H1 (cell line): ENCODE results near the gene LRBA. TPM values are rescaled to one million over a fixed set of nuclear protein-coding genes. Genes with fewer than 3 reads are reported as not detected.

Source experiments
- CTCF ChIA-PET: fragments of 300-600 bp; sonication (Branson Sonifier 250); formaldehyde crosslinking; loops from one replicate; lab custom pipeline; 2021; ENCODE audit not compliant: partially characterized antibody; lab: Charles Lee
- POLR2A ChIA-PET: fragments of 300-600 bp; sonication (Branson Sonifier 250); formaldehyde crosslinking; loops from one replicate; lab custom pipeline; 2021; ENCODE audit warnings: inconsistent platforms; ENCODE audit not compliant: partially characterized antibody; lab: Charles Lee
- DNase-seq, 2 experiments: peaks; one replicate each; pipeline versions ENCODE4 v3.0.0 to v3.0.0-alpha.2; 2010 to 2022; ENCODE audit warnings: low spot score in 2 of 2, low read depth in 1 of 2, mixed read lengths in 1 of 2
- FAIRE-seq: peaks from 2 replicates; lab custom pipeline; 2011; peaks lifted over from hg19 to GRCh38; lab: Jason Lieb, UNC
- H2AFZ ChIP-seq: 2 replicates; pipeline ENCODE4 v1.8.1; 2012; ENCODE audit warnings: low read length, inconsistent platforms
- H2AK5ac ChIP-seq: 2 replicates; pipeline ENCODE4 v1.6.1; 2013; ENCODE audit warnings: low read depth, low read length
- H2BK120ac ChIP-seq: replicated peaks from 2 replicates; pipeline ENCODE3; 2013; ENCODE audit warnings: low read depth, low read length, inconsistent platforms
- H2BK12ac ChIP-seq: 2 replicates; pipeline ENCODE4 v1.6.1; 2013; ENCODE audit warnings: low read depth, low read length
- H2BK15ac ChIP-seq: 2 replicates; pipeline ENCODE4 v1.6.1; 2013; ENCODE audit warnings: low read length
- H2BK20ac ChIP-seq: 2 replicates; pipeline ENCODE4 v1.6.1; 2013; ENCODE audit warnings: low read length
- H2BK5ac ChIP-seq: 2 replicates; pipeline ENCODE4 v1.6.1; 2013; ENCODE audit warnings: low read depth, low read length
- H3K14ac ChIP-seq: 2 replicates; pipeline ENCODE4 v1.6.1; 2013; ENCODE audit warnings: inconsistent platforms; ENCODE audit not compliant: insufficient read length
- H3K18ac ChIP-seq: 2 replicates; pipeline ENCODE4 v1.6.1; 2013; ENCODE audit warnings: low read length; ENCODE audit errors: extremely low read depth
- H3K23ac ChIP-seq: 2 replicates; pipeline ENCODE4 v1.6.1; 2013; ENCODE audit warnings: inconsistent platforms; ENCODE audit not compliant: insufficient read length
- H3K23me2 ChIP-seq: 2 replicates; pipeline ENCODE4 v1.6.1; 2013; ENCODE audit warnings: low read depth, low read length
- H3K27ac ChIP-seq: 2 replicates; pipeline ENCODE4 v1.6.1; 2011; ENCODE audit warnings: low read depth, low read length, inconsistent platforms
- H3K27me3 ChIP-seq, 4 experiments: replicated peaks in 1 of 4; 1 replicate in 1 of 4; 2 replicates in 3 of 4; pipeline versions ENCODE4 v1.6.1 to v1.8.1; 2011 to 2013; ENCODE audit warnings: low read length in 3 of 4, mild to moderate bottlenecking in 3 of 4, inconsistent platforms in 2 of 4, mixed read lengths in 2 of 4, moderate library complexity in 1 of 4; ENCODE audit not compliant: control insufficient read depth in 3 of 4, insufficient read depth in 3 of 4; ENCODE audit errors: extremely low read depth in 1 of 4
- H3K36me3 ChIP-seq, 4 experiments: 2 replicates each; pipeline versions ENCODE4 v1.6.1 to v1.8.1; 2011 to 2013; ENCODE audit warnings: mild to moderate bottlenecking in 4 of 4, low read length in 3 of 4, moderate library complexity in 2 of 4, control low read depth in 1 of 4, inconsistent platforms in 1 of 4; ENCODE audit not compliant: insufficient read depth in 4 of 4, control insufficient read depth in 2 of 4
- H3K4ac ChIP-seq: replicated peaks from 2 replicates; pipeline ENCODE3; 2013; ENCODE audit warnings: low read length, low read depth, mixed read lengths, inconsistent platforms; ENCODE audit not compliant: insufficient read length
- H3K4me1 ChIP-seq, 4 experiments: replicated peaks in 1 of 4; 1 replicate in 1 of 4; 2 replicates in 3 of 4; pipeline versions ENCODE4 v1.6.1 to v1.8.1; 2011 to 2013; ENCODE audit warnings: low read length in 3 of 4, inconsistent platforms in 2 of 4, mixed read lengths in 1 of 4; ENCODE audit not compliant: insufficient read depth in 4 of 4, control insufficient read depth in 3 of 4
- H3K4me2 ChIP-seq, 2 experiments: 2 replicates each; pipeline versions ENCODE4 v1.6.1 to v1.8.1; 2011 to 2013; ENCODE audit warnings: low read depth in 2 of 2, low read length in 2 of 2, control low read depth in 1 of 2, inconsistent platforms in 1 of 2, mild to moderate bottlenecking in 1 of 2; ENCODE audit not compliant: insufficient read depth in 1 of 2
- H3K4me3 ChIP-seq, 4 experiments: fragments of 200-600, 300-600 bp in 1 of 4; sonication (generic), shearing (Covaris generic), sonication (Bioruptor Twin) in 1 of 4; 2 replicates each; pipeline versions ENCODE4 v1.5.1 to v1.8.1; 2011 to 2016; ENCODE audit warnings: low read length in 4 of 4, low read depth in 3 of 4, control low read depth in 2 of 4, inconsistent platforms in 2 of 4, mild to moderate bottlenecking in 2 of 4, mixed read lengths in 1 of 4, moderate library complexity in 1 of 4; ENCODE audit not compliant: insufficient read depth in 2 of 4; ENCODE audit errors: extremely low read depth in 1 of 4
- H3K56ac ChIP-seq: replicated peaks from 2 replicates; pipeline ENCODE3; 2013; ENCODE audit warnings: low read depth, mild to moderate bottlenecking, mixed read lengths, low read length, inconsistent platforms; ENCODE audit not compliant: insufficient read length
- H3K79me1 ChIP-seq: 2 replicates; pipeline ENCODE4 v1.6.1; 2013; ENCODE audit warnings: low read depth, low read length, control low read depth
- H3K79me2 ChIP-seq, 2 experiments: 2 replicates each; pipeline versions ENCODE4 v1.6.1 to v1.8.1; 2012 to 2013; ENCODE audit warnings: low read length in 2 of 2, mild to moderate bottlenecking in 2 of 2, inconsistent platforms in 1 of 2; ENCODE audit not compliant: insufficient read depth in 2 of 2, control insufficient read depth in 1 of 2
- H3K9ac ChIP-seq, 4 experiments: replicated peaks in 1 of 4; 1 replicate in 1 of 4; 2 replicates in 3 of 4; pipeline versions ENCODE4 v1.6.1 to v1.8.1; 2011 to 2013; ENCODE audit warnings: low read depth in 3 of 4, low read length in 3 of 4, control low read depth in 2 of 4, mild to moderate bottlenecking in 2 of 4, moderate library complexity in 2 of 4, inconsistent platforms in 1 of 4; ENCODE audit errors: extremely low read depth in 1 of 4
- H3K9me3 ChIP-seq, 2 experiments: 2 replicates each; pipeline versions ENCODE4 v1.6.1 to v1.8.1; 2012 to 2013; ENCODE audit warnings: mild to moderate bottlenecking in 2 of 2, moderate library complexity in 2 of 2, control low read depth in 1 of 2, inconsistent platforms in 1 of 2, low read depth in 1 of 2, low read length in 1 of 2, mixed read lengths in 1 of 2; ENCODE audit not compliant: insufficient read depth in 2 of 2
- H4K20me1 ChIP-seq, 2 experiments: replicated peaks in 1 of 2; 2 replicates each; pipeline versions ENCODE3 to v1.8.1; 2011 to 2013; ENCODE audit warnings: inconsistent platforms in 2 of 2, low read length in 2 of 2, mild to moderate bottlenecking in 1 of 2; ENCODE audit not compliant: insufficient read depth in 2 of 2, control insufficient read depth in 1 of 2
- H4K5ac ChIP-seq: 2 replicates; pipeline ENCODE4 v1.6.1; 2013; ENCODE audit warnings: low read length, low read depth, mixed read lengths, inconsistent platforms; ENCODE audit not compliant: insufficient read length
- H4K8ac ChIP-seq: 2 replicates; pipeline ENCODE4 v1.8.0; 2013; ENCODE audit warnings: mild to moderate bottlenecking, moderate library complexity, low read length, inconsistent platforms; ENCODE audit not compliant: insufficient read depth; ENCODE audit errors: extremely low read depth
- H4K91ac ChIP-seq: replicated peaks from 2 replicates; pipeline ENCODE3; 2013; ENCODE audit warnings: low read length, mixed read lengths, inconsistent platforms; ENCODE audit not compliant: insufficient read length
- BACH1 ChIP-seq: IDR thresholded peaks from 2 replicates; pipeline ENCODE4 v1.6.1; 2012; ENCODE audit warnings: low read length, improper control_type of control experiment
- RXRA ChIP-seq: IDR thresholded peaks from 2 replicates; pipeline ENCODE4 v1.6.1; 2011; ENCODE audit warnings: low read depth, mild to moderate bottlenecking, low read length, moderate library complexity; ENCODE audit not compliant: insufficient read depth
- SRF ChIP-seq: IDR thresholded peaks from 2 replicates; pipeline ENCODE4 v1.6.1; 2011; ENCODE audit warnings: mild to moderate bottlenecking, low read depth, low read length, moderate library complexity
- TAF7 ChIP-seq: optimal IDR thresholded peaks from 2 replicates; pipeline ENCODE3; 2011; ENCODE audit warnings: low read depth, mild to moderate bottlenecking, inconsistent platforms, low read length, moderate library complexity, borderline replicate concordance
- USF2 ChIP-seq: IDR thresholded peaks from 2 replicates; pipeline ENCODE4 v1.6.1; 2011; ENCODE audit warnings: low read length, improper control_type of control experiment
- ZNF274 ChIP-seq: IDR thresholded peaks from 2 replicates; pipeline ENCODE4 v1.7.0; 2012; ENCODE audit warnings: low read length, borderline replicate concordance; ENCODE audit errors: extremely low read depth
- WGBS, 2 experiments: shearing (Covaris generic) in 1 of 2; methylation state at CpG; one replicate each; pipeline versions ENCODE4 v1.1.6 to v1.1.7; 2013 to 2015; ENCODE audit warnings: low lambda C conversion rate in 2 of 2, mixed read lengths in 2 of 2, inconsistent platforms in 1 of 2, low coverage in 1 of 2, missing lambda C conversion rate in 1 of 2; ENCODE audit not compliant: insufficient replicate concordance in 2 of 2, insufficient coverage in 1 of 2, insufficient read length in 1 of 2; ENCODE audit errors: extremely low coverage in 1 of 2, missing lambda C conversion rate in 1 of 2; 5-methylcytosine and 5-hydroxymethylcytosine counted together
- polyA plus RNA-seq, 7 experiments: library from polyadenylated mRNA; depleted of rRNA in 3 of 7; stranded (reverse) in 5 of 7; unstranded in 2 of 7; fragments of >200 nt in 5 of 7; fragments of 200-250 nt in 2 of 7; gene quantifications; 1 replicate in 5 of 7; 2 replicates in 1 of 7; 4 replicates in 1 of 7; pipeline versions ENCODE4 v1.2.1 to v1.2.3, GENCODE V29; 2011 to 2013; ENCODE audit warnings: missing spikeins in 2 of 7, mixed read lengths in 2 of 7
- total RNA-seq: library from RNA; stranded (reverse); fragmentation: NEBNext Ultra II Directional; extraction: Animal tissue kit (Norgen Biotek cat#: 25700); gene quantifications from 2 replicates; pipeline ENCODE4 v1.2.1, GENCODE V29; 2021

LRBA gene
- total and polyA plus RNA-seq, 2 of the 8 experiments (the other 6 are each of a cell fraction or from before 2014, with no cell fraction given): 54.6 to 83.2 TPM

- DNase-seq: no peak
Observed at GRCh38 chr4:150328496-150328895, 686.6 kb downstream of the LRBA start.

More at GRCh38 chr4:150328496-150328895, 686.6 kb downstream of the LRBA start:
- Histone ChIP-seq H3K9ac (no peak overlapping the region), H3K4me2 (no peak overlapping the region), H3K14ac (no peak overlapping the region), H3K79me2 (no peaks in the 10 kb centered on the region), H2BK15ac (no peak overlapping the region), H3K23me2 (no peaks in the 10 kb centered on the region), H3K4me1 (no peaks in the 10 kb centered on the region; a peak in 1 of 7 replicates), H2AK5ac (no peak overlapping the region), H4K5ac (no peak overlapping the region), H2BK12ac (no peak overlapping the region), H2BK20ac (no peak overlapping the region), H3K56ac (no peak overlapping the region), H2AFZ (no peak overlapping the region), H4K91ac (no peak overlapping the region), H3K36me3 (no peaks in the 10 kb centered on the region), H3K27me3 (no peaks in the 10 kb centered on the region), H2BK5ac (no peak overlapping the region), H4K8ac (no peak overlapping the region), H3K23ac (no peak overlapping the region), H3K4me3 (no peak overlapping the region), H4K20me1 (peaks cover 0 to 2% of the 10 kb centered on the region in 2 experiments), H3K4ac (no peak overlapping the region), H3K79me1 (no peaks in the 10 kb centered on the region), H2BK120ac (no peak overlapping the region), H3K27ac (no peak overlapping the region), H3K18ac (no peak overlapping the region), H3K9me3 (no peaks in the 10 kb centered on the region)
- WGBS, 2 experiments: 84% methylated on average over 2 of the region's 2 CpGs; no CpG with 5 or more reads in 1 of the 2 experiments
- ChIA-PET CTCF (no interaction called here), POLR2A (no interaction called here)
- no peak for FAIRE-seq
- TF ChIP-seq ZNF274 (no peak), TAF7 (no peak), RXRA (no peak), BACH1 (no peak), SRF (no peak), USF2 (no peak)
